Activated CD4-positive, CD25-positive, alpha-beta regulatory T cell (primary cell): ENCODE data around the gene DDC.

Source experiments
- DNase-seq, 4 experiments: peaks; one replicate each; lab custom pipeline; 2025; lab: John Stamatoyannopoulos, UW

Gene DDC, protein sequence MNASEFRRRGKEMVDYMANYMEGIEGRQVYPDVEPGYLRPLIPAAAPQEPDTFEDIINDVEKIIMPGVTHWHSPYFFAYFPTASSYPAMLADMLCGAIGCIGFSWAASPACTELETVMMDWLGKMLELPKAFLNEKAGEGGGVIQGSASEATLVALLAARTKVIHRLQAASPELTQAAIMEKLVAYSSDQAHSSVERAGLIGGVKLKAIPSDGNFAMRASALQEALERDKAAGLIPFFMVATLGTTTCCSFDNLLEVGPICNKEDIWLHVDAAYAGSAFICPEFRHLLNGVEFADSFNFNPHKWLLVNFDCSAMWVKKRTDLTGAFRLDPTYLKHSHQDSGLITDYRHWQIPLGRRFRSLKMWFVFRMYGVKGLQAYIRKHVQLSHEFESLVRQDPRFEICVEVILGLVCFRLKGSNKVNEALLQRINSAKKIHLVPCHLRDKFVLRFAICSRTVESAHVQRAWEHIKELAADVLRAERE

DNA sequence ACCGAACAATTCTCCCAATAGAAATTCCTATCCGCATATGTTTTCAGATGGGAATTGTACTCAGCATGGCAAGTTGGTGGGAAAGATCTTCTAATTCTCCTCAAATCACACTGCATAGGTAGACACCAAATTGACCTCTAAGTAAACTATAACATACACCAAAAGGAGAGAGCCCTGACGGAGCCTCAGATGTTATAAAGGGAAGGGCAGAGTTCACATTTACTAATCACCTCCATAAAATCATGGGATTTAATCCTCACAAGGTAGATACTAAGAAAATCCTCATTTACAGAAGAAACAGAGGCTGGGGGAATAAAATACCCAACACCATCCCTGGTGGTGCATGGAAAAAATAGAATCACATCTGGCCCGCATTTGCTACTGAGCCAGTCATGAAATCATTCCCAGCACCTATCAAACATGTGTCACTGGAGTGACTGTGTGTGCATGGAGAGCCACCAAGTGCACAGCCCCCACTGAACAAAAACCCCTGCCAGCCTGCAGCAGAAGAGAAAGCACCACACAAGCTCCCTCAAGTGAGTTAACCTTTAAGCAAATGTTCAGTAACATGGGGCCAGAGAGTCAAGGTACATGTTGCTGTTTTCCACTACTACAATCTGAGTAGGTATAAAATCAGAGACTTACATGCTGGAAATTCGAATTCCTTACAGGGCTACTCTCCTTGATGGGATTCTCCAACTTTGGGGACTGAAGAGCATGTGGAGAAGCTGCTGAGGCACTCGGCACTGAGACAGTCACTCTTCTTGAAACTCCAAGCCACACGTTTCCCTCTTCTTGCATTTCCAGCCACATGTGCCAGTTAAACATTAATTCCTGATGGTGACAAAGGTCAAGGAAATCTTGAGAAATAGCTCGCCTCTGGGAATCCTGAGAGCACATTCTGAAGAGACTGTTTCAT lies at the start of gene DDC:
Gene DDC, minus strand, starts transcription at position 766 of the 919 bp plus-strand sequence. CDS start 21,320 bp downstream, outside the sequence.
- DNase-seq, result no peak

DNA sequence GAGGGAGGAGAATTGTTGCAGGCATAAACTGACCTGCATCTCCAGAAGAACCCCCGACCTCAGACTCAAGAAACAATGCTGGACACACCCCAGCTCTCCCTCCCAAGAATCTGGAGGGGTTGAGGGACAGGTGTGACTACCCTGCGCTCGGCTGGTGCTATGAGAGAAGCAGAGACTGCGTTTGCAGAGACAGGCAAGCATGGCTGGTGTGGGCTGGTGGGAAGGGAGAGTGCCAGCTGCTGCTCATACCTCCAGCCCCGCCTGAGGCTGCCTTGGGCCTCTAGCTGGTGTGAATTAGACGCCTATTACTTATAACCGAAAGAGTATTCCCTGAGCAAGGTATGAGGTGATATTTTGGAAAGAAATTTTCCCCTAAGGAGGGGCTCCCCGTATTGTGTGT lies 48.3 kb upstream of the DDC start:
- DNase-seq, result no peak

DNA sequence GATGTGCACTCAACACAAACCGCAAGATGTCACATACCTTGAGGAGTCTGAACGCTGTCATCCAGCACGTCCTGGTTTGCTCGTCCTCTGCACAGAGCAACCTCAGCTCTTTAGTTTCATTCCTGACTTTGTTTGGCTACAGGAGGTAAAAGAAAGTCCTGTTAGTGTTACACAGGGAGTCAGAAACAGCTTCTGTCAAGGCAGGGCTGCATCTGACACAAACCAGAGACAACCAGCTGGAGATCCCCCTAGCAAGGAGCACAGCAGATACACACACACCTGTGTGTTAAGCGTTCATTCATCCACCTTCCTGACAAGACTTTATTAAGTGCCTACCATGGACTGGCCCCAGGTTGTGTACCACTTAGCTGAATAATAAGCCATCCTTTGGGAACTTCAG lies 47.5 kb upstream of the DDC start:
- no peak for DNase-seq

DNA sequence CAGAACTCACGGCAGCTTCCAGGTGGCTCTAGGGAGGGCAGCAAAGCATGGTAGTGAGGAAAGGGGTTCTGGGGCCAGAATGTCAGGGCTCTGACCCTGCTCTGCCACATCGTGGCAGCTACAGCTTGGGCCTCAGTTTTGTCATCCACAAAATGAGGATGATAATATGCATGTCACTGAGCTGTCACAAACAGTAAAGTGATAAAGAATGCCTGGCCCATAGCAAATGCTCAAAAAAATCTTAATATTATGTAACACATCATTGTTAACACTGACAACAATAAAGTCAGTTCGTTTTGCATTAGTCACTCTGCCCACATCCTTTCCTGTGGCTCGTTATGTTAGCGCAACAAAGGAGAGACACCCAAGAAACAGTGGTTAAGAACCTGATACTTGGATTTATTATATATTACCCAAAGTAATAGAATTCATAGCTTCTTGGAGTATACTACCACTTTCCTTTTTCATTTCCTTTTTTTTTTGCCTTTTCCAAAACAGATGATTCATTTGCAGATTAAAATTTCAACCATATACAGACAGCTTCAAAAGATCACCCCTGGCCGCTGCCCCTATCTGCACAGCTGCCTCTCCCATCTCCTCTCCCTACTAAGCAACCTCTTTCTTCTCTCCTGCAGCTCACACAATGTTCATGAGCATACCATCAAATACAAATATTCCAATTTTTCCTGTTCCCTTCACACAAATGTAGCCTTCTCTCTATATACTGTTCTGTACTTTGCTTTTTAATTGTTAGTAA lies 45.5 kb upstream of the DDC start:
- DNase-seq, result peak in 2 of 4 experiments; percentile 8 to 12

DNA sequence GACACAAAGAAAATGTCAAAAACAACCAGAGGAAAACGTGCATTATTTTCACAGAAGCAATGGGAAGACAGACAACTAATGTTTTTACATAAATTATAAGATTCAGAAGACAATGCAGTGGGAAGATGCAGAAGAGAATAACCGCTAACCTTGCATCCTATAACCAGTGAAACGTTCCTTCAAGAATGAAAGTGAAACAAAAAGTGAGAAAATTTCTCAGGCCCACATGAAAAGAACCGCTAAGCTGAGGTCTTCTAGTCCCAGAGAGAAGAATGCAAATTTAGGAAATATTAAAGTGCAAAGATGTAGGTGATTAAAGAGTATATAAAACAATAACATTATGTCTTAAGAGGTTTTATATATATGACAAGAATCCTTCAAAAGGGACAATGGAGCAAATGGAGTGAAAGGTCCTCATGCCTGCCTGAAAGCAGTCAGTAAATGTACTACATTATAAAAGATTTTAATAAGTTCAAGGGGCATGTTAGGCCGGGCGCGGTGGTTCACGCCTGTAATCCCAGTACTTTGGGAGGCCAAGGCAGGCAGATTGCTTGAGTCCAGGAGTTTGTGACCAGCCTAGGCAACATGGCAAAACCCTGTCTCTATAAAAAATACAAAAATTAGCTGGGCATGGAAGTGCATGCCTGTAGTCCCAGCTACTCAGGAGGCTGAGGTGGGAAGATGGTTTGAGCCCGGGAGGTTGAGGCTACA lies 43.1 kb upstream of the DDC start:
- no peak for DNase-seq

DNA sequence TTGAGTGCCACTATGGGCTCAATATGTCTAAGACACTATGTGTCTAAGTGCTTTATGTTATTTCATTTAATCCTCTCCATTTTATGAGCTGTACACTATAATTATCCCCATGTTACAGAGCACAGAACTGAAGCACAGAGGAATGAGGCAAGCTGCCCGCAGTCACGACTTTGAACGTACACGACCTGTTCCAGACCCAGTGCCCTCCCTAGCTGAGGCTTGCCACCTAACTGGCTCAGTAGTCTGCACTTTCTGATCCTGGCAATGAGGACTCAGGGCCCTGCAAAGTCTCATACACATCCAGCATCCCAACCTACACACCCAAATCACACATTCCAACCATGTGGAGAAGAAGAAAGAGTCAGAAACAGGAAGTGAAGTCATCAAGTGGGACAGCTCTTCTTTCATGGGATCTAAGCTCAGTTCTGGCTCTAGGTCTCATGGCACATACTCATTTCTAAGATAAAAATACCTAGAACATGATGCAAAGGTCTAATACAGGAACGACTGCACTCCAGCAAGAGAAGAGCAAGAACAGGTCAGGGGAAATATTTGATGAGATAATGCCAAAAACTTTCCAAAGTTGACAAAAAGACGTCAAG lies 42.4 kb upstream of the DDC start:
- DNase-seq, result no peak

DNA sequence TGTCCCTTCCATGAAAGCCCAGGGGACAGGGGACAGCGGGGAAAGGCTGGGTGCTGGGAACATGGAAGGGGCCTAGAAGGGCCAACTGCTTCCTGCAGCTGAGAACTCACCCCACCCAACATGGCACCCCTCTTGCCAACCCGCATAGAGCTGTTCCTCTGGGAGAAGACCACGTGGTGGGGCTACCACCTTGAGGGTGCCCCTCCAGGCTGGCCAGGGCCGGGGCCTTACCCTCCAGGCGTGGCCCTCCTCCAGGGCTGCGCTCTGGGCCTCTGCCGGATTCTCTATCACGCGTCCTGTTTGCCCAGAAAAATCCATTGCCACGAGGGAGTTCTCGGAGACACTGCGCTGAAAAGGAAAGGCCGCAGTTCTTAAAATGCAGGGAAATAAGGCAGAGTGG lies 39.9 kb upstream of the DDC start:
- no peak for DNase-seq

DNA sequence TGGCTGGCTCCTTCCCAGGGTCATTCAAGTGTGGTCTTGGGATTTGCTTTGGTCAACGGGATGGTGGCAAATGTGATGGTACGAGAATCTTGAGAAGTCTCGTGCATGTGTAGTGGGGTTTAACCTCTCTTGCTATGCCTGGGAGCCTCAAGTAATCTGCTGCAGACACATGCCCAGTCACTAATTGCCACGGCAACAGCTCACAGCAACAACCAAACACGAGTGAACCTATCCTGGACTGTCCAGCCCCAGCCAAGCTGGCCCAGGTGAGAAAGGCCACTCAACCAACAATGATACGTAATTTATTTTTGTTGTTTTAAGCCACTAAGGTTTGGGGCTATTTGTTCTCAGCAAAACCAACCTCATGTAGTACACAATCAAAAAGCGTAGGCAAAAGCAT lies 38.1 kb upstream of the DDC start:
- no peak for DNase-seq

DNA sequence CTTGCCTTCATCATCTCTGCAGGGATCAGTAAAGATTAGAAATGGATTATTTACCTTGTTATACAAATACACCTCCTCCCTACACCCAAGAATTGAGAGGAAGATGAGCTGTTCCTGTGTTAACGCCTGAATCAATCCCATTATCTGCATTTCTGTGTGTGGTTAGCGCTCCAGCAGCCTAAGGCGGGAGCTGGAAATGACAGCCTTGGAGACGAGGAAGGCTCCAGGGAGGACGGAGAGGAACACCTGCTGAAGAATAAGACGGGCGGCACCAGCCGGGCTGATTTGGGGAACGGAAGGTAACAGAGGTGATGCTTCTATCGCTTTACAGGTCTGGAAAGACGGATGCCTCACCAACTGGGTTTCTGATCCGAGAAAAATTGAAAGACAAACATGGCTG lies 34.2 kb upstream of the DDC start:
- DNase-seq, result no peak

DNA sequence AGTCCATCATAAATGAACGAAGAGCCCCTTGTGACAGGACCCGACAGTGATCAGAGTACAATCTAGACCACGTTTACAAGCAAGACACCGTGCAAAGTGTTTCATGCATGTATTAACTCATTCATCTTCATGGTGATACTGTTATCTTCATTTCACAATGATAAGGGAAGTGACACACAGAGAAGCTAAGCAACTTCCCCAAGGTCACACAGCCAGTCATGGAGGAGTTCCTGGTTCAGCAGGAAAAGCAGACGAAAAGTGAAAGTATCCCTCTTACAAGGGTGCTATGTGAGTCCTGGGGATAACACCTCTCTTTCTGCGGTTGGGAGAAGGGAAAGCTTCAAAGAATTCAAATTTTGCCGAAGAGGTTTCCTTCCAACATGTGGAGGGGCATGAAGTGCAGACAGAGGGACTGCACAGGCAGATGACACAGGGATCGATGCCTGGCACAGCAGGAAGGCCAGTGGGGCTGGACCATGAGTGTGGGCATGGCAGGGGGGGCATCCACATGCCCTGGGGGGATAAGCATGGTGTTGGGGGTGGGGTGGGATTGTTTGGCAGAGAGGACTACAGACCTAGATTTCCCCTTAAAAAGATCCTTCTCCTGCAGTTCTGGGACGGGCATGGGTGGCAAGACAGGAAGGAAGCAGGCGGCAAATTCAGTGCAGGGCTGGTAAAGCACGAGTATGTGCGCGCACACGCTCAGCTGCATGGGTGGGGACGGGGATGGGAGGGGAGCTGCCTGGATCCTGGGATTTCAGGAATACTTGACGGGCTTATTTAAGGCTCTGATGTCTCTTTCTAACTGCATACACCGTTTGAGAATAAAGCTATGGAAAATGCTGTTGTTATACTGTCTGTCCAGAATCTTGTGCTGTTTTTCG lies 33.5 kb upstream of the DDC start:
- no peak for DNase-seq

DNA sequence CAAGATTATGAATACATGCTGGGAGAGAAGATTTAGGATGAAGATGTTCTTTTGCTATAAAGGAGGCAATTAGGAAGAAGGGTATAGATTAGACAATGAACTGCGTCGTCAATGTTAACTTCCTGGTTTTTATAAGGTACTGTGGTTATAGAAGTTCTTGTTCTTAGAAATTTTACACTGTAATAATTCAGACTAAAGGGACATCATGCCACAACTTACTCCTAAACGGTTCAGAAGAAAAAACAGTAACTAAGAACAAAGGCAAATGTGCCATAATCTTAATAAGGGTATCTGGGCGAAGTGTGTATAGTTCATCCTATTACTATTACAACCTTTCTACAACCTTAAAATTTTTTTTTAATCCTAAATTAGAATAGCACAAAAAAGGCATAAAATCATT lies 31.3 kb upstream of the DDC start:
- DNase-seq, result no peak

DNA sequence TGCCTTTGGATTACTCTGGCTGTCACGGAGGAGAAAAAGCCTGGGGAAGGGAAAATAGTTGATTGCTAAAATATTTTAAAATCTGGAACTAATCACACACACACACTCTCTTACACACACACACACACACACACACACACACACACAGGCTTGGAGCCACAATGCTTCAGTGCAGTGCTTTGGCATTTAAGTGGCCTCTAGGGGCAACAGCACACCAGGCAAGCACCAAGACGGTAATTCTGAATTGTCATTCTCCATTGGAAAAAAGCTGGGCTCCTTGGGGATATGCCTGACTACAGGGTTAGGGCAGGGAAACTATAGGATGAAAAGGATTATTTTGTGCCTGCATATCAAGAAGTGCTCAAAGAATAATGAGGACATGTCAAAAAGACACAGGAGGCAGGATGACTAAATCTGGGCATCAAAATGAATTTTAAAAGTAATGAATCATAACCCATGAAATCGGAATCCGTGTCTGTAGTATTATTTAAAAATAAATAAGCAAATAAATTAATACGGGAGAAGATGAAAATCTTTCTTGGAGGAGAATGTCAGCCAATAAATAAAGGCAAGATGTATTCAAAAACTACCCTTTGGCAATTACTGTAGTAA lies 30.4 kb upstream of the DDC start:
- no peak for DNase-seq

DNA sequence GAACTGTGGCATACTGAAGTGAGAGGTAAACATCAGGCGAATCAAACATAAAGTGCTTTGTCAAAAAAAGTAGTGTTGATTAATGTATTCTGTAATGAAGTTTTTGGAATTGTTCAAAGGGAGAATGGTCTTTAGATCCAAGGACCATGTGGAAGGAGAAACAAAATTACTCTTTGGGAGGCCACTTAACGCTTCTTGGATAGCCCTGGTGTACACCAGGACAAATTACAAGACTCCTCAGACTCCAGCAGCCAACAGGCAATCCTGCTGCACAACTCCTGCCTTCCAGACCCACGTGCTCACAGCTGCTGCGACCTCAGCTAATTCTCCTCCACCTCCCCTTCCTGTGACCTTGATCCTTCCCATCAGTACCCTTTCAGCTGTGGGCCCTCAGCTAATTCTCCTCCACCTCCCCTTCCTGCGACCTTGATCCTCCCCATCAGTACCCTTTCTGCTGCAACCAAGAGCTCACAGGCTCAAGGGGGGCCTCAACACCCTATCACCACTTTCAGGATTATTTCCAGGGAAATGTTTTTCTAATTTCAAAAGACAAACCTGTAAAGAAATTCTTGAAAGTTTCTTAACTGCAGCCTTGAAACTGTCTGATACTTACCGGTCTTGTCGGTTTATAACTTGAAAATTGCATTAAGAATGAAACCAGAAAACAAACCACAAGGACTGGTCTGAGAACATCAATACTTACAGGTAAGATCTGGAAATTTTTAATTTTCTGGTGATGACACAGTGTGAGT lies 29.7 kb upstream of the DDC start:
- no peak for DNase-seq

DNA sequence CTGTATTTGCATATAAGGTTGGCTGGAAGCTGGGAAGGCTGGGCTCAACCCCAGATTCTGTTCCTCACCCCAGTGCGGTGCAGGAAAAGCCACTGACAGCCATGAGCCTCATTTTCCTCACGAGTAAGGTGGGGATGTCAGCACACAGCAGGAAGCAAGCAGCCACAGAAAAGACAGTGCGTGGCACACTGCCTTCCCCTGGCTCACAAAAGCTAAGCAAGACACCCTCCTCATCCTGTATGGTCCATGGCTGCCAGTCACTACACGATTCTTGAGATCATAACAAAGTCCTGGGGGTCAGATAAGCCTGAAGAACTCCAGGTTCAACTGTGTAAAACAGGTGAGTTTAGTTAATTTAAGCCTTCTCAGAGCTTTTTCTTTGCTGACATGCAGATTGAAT lies 28.9 kb upstream of the DDC start:
- DNase-seq, result no peak

DNA sequence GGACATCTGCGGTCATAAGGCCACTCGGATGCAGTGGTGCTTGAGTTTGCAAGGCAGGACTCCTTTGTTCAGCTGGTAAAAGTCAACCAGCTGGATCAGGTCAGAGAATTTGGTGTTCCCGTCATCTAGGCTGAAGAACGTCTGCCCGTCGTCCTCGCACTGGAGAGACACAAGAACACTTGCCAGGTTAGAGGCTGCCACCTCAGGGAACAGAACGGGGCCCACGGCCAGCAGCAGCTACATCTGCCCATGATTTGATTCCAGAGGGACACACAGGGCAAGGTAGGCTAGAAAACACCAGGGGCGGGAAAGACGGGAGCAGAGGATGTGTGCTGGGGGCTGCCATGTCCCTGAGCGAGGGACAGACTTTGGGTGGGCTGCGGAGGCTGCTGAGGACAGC lies 27.7 kb upstream of the DDC start:
- no peak for DNase-seq

DNA sequence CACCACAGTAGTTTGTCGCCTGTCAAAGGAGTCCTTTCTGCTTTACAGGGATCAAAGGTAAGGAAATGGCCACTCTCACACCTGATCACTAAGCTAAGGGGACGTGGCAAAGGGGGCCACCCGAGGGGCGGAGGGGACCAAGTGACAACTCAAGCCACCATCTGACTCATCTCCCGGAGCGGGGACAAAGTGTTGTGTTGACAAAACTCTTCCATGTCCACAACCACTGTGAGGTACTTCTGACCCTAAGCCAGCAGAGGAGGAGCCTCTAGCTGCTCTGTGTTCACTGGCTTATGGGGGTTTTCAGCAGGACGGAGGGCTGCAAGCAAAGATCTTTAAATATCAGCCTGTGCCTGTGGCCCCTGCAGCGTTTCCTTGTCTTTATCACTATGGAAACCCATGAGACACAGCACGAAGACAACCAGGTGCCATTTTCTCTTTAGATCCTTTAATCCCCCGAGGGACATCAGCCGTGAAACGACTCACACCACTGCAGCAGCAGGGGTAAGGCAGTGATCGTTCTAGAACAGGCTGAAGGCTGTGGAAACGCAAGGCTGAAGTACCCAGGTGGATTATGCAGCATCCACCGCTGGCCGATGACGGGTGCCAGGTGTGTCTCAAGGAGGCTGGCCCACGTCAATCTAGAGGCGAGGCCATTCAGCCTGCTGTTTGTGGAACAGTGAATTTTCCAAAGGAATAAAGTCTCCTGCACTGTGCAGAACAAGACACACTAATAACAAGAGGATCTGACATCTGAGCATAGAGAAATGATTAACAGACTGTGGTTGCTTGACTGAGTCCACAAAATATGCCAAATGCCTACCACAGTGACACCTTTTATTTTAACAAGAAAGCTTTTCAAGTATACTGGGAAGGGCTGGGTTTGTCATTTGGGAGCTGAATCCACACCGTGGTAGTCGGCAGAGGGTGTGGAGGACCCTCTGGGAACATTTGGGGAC lies 26.6 kb upstream of the DDC start:
- no peak for DNase-seq

DNA sequence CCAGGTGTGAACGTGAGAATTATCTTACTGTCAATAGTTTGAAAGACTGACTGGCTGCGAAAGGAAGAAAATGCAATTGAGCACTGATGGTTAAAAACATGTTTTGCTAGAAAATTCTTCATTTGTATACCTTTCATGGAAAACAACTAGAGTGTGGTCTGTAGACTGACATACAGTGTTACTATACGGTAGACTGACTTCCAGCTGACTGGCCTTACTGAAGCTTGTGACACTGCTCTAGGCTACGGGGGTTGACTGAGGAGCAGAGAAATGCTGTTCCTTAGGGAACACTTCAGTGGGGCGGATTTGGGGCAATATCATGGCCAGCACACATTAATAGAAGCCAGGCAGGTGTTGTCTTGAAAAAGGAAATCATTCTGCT lies 25.9 kb upstream of the DDC start:
- no peak for DNase-seq

DNA sequence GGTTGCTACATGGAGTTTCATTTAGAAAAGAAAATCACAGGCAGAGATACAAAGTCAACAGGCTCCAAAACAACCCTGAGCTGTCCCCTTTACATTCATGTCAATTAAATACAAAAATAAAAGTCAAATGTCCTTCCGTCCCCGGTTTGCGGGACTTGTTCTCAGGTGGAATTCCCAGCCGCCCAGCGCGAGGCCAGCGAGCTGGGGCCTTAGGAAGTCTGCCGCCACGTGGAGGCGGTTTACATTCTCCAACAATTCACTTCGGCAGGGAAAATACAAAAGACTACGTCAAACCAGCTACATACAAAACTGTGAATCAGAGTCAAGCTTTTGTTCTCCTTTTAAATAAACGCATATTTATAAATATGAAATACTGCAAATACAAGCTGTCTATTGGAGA lies 25.3 kb upstream of the DDC start:
- no peak for DNase-seq
